Measurements from ENCODE around the gene DLG2.

- TF ChIP-seq POLR2AphosphoS5 (IDR thresholded peaks at IDR 0.05; ENCODE audit: low read depth, low read length) (no peak), SIN3A (IDR thresholded peaks at IDR 0.05; ENCODE audit: borderline replicate concordance, insufficient read depth, low read length) (no peak), TAF1 (IDR thresholded peaks at IDR 0.05; ENCODE audit: borderline replicate concordance, insufficient read depth, low read length) (no peak), REST (IDR thresholded peaks at IDR 0.05; ENCODE audit: insufficient read depth in 1 of 2, low read depth in 2 of 2, low read length in 2 of 2) (no peak), FOXP2 (optimal IDR thresholded peaks at IDR 0.05; ENCODE audit: borderline replicate concordance, extremely low read depth, extremely low read length, insufficient read depth) (no peak)
These were observed 1336.5 kb downstream of the DLG2 start for GRCh38 chr11:84290647-84291046.
